ENCODE measurements around the gene TM7SF2.

The TM7SF2 gene

DNA sequence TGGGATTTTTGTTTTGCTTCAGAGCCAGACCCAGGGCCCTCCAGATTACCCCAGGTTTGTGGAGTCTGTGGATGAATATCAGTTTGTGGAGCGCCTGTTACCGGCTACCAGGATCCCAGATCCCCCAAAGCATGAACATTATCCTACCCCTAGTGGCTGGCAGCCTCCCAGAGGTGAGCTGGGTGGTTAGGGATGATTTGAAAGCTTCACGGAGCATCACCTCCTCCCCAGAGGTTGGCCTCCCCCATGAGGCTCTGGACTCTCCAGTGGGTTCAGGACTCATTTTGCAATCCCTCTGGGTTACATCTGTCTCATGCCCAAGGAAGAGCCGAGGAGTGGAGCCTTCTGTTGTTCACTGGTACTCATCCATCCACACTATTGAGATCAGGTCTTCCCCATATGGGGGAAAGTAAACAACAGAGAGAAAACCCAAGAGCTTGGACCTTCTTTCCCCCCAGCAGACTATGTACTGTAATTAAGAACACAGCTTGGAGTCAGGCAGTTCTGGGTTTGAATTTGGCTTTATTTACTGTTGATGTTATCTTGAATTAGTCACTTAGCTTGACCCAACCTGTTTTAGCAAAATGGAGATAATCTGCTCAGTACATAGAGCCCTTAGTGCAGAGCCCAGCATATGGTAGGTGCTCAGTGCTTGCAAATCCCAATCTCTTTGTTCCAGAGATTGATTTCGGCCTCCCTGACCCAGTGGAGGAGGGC lies 13.0 kb downstream of the TM7SF2 start:
- H3K36me3 ChIP-seq (ENCODE audit: control insufficient read depth in 2 of 2, insufficient read depth in 2 of 2, low read length in 2 of 2): peaks cover 41 to 47% of the 10 kb centered on the region in 2 donors
- no peak overlapping the region for H3K27ac ChIP-seq (ENCODE audit: low read length)
- no peaks in the 10 kb centered on the region for H3K27me3 ChIP-seq (ENCODE audit: control insufficient read depth in 1 of 2, insufficient read depth in 2 of 2, low read length in 2 of 2)
- H3K4me3 ChIP-seq (ENCODE audit: low read length in 2 of 2): no peak overlapping the region
- no peak overlapping the region for H3K9ac ChIP-seq (ENCODE audit: low read length in 2 of 2)
- peaks cover 24% of the 10 kb centered on the region for H3K4me1 ChIP-seq (ENCODE audit: control insufficient read depth, insufficient read depth, low read length)
- no peaks in the 10 kb centered on the region for H3K9me3 ChIP-seq (ENCODE audit: control insufficient read depth in 2 of 2, low read length in 2 of 2)

DNA sequence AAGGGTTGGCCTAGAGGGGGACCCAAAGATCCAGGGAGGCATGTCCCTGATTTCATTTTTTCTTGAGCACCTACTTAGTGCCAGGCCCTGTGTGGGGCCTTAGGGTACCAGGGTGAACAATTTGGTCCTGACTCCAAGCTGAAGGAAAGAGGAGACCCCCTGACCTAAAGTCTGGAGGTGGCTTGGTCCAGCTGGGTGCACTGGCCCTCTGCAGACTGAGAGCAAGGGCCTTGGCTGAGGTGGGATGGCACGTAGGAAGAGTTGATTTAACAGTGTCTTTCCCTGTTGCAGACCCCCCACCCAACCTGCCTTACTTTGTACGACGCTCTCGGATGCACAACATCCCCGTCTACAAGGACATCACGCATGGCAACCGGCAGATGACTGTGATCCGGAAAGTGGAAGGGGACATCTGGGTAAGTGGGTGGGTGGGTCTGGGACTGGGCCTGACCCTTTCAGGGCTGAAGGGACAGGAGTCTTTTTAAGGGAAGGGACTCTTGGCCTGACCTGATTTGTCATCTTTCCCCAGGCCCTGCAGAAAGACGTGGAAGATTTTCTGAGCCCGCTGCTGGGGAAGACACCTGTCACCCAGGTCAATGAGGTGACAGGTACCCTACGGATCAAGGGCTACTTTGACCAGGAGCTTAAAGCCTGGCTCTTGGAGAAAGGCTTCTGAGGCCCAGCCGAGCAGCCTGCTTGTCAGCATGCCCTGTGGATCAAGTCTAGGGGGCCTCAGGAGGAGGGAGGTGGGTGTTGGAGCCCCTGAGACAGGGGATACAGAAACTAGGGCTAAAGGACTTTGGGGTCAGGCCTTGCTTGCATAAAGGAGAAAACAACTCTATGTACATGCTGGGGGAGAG lies 13.8 kb downstream of the TM7SF2 start:
- H3K9ac ChIP-seq (ENCODE audit: low read length in 2 of 2): no peak overlapping the region

GRCh38 chr11:65126624-65127274 lies 15.1 kb downstream of the TM7SF2 start:
- H3K9me3 ChIP-seq (ENCODE audit: control insufficient read depth in 2 of 2, low read length in 2 of 2): no peaks in the 10 kb centered on the region
- peaks cover 41 to 52% of the 10 kb centered on the region in 2 donors for H3K36me3 ChIP-seq (ENCODE audit: control insufficient read depth in 2 of 2, insufficient read depth in 2 of 2, low read length in 2 of 2)
- H3K27me3 ChIP-seq (ENCODE audit: control insufficient read depth in 1 of 2, insufficient read depth in 2 of 2, low read length in 2 of 2): no peaks in the 10 kb centered on the region
- H3K4me1 ChIP-seq (ENCODE audit: control insufficient read depth, insufficient read depth, low read length): peaks cover 10% of the 10 kb centered on the region
- no peak overlapping the region for H3K27ac ChIP-seq (ENCODE audit: low read length)
- H3K4me3 ChIP-seq (ENCODE audit: low read length in 2 of 2): no peak overlapping the region
- no peak overlapping the region for H3K9ac ChIP-seq (ENCODE audit: low read length in 2 of 2)

More for the DNA sequence above, 13.8 kb downstream of the TM7SF2 start:
- Histone ChIP-seq H3K36me3 (ENCODE audit: control insufficient read depth in 2 of 2, insufficient read depth in 2 of 2, low read length in 2 of 2) (peaks cover 39 to 46% of the 10 kb centered on the region in 2 donors), H3K27ac (ENCODE audit: low read length) (no peak overlapping the region), H3K4me3 (ENCODE audit: low read length in 2 of 2) (no peak overlapping the region), H3K27me3 (ENCODE audit: control insufficient read depth in 1 of 2, insufficient read depth in 2 of 2, low read length in 2 of 2) (no peaks in the 10 kb centered on the region), H3K4me1 (ENCODE audit: control insufficient read depth, insufficient read depth, low read length) (peaks cover 21% of the 10 kb centered on the region), H3K9me3 (ENCODE audit: control insufficient read depth in 2 of 2, low read length in 2 of 2) (no peaks in the 10 kb centered on the region)

DNA sequence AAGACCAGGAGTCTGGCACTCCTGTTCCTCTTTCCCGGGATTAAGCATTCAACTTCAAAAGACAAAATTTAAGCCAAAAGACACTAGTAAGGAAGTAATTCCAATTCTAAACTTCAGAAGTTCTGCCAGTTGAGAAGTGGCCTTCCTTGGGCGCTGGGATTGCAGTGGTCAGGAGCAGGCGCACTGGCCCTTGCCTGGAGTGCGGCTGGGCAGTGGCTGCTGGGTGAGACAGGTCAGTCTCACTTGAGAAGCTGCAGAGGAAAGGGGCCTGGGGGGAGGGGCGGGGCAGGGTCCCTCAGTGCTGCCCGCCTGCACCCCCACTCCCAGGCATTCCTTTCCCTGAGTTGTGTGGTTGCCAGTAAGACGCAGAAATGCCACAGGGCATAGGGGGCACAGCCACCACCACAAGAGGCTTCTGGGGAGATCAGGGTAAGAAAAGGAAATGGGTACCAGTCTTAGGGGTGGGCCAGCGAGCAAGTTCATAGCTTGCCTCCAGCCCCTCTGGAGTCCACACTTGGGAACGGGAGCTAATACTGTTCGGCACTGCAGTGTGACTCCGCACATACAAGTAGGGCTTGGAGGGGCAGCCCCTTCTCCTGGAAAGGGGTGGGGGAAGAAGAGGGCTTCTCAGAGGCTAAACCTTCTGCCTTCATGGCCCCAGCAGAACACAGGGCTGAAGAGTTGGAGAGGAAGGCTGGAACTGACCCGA lies 16.0 kb downstream of the TM7SF2 start:
- H3K4me1 ChIP-seq (ENCODE audit: control insufficient read depth, insufficient read depth, low read length): peaks cover 6% of the 10 kb centered on the region
- no peaks in the 10 kb centered on the region for H3K27me3 ChIP-seq (ENCODE audit: control insufficient read depth in 1 of 2, insufficient read depth in 2 of 2, low read length in 2 of 2)
- H3K36me3 ChIP-seq (ENCODE audit: control insufficient read depth in 2 of 2, insufficient read depth in 2 of 2, low read length in 2 of 2): peaks cover 44 to 61% of the 10 kb centered on the region in 2 donors
- no peak overlapping the region for H3K9ac ChIP-seq (ENCODE audit: low read length in 2 of 2)
- no peak overlapping the region for H3K27ac ChIP-seq (ENCODE audit: low read length)
- no peak overlapping the region for H3K4me3 ChIP-seq (ENCODE audit: low read length in 2 of 2)
- no peaks in the 10 kb centered on the region for H3K9me3 ChIP-seq (ENCODE audit: control insufficient read depth in 2 of 2, low read length in 2 of 2)

DNA sequence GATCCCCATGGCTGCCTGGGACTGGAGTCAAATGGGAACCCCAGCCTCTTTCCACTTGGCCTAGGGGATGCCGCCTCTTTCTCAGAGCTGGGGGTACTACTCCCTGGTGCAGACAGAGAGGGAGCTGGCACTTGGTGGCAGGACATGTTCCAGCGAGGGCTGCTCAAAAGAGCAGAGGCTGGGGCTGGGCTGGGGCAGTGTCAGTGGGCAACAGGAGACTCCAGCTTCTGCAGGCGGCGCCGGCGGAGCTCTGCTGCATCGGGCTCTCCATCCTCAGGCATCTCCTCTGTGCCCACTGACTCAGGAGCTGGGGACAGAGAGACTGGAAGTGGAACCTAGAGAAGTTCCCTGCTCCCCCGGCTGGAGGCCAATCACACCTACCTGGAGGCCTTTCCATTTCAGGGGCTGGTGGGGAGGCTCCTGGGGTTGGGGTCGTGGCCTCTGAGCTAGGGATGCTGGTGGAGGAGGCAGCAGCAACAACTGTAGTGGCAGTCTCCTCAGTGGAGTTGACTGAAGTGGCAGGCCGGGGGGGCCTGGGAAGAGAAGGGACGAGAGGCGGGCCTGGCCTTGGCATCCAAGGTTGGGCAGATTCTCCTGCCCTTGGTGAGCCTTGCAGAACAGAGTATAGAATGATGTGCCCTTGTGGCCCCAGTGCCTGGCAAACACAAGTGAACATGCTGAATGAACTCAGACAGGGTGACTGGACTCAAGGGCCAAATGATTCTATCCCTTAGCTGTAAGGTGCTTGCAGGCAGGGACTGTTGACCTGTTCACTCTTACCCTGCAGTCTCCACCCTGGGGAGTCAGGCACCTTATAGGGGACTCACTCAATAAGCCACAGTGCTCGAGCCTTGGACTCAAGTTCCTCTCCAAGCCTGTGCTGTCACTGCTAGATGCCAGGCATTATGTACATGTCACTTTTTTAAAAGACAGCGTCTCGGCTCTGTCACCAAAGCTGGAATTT lies 16.8 kb downstream of the TM7SF2 start:
- Histone ChIP-seq H3K27ac (ENCODE audit: low read length) (no peak overlapping the region), H3K36me3 (ENCODE audit: control insufficient read depth in 2 of 2, insufficient read depth in 2 of 2, low read length in 2 of 2) (peaks cover 44 to 61% of the 10 kb centered on the region in 2 donors), H3K4me3 (ENCODE audit: low read length in 2 of 2) (no peak overlapping the region), H3K9ac (ENCODE audit: low read length in 2 of 2) (no peak overlapping the region), H3K4me1 (ENCODE audit: control insufficient read depth, insufficient read depth, low read length) (peaks cover 15% of the 10 kb centered on the region), H3K9me3 (ENCODE audit: control insufficient read depth in 2 of 2, low read length in 2 of 2) (no peaks in the 10 kb centered on the region), H3K27me3 (ENCODE audit: control insufficient read depth in 1 of 2, insufficient read depth in 2 of 2, low read length in 2 of 2) (no peaks in the 10 kb centered on the region)

DNA sequence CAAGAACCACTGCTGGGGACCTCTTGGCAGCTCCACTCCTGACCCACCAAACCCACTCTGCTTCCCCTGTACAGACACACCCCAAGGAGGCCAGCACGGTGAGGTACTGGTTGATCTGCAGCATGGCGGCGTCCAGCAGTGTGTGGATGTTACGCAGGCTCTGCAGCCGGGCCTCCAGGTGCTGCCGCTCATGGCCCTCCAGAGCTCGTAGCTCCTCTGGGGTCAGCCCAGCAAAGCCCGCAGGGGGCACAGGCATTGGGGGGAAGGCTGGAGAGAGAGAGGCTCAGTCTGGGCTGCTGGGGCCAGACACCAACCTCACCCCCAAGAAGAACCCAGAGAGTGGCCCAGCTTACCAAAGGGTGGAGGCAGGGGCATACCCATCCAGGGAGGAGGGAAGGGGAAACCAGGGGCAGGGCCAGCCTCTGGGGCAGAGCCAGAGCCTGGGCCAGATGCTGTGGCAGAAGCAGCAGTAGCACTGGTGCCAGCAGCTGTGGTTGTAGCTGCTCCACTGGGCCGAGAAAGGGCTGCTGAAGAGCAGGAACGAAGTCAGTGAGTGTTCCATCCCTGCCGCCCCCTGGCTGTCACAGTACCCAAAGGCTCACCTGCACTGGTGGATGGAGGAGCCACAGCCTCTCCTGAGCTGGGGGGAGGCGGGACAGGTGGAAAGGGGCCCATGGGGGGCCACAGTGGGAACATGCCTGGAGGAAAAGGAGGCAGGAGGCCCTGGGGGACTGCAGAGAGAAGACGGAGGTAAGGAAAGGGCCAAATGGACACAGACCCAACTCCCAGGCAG lies 18.2 kb downstream of the TM7SF2 start:
- Histone ChIP-seq H3K27me3 (ENCODE audit: control insufficient read depth in 1 of 2, insufficient read depth in 2 of 2, low read length in 2 of 2) (no peaks in the 10 kb centered on the region), H3K9ac (ENCODE audit: low read length in 2 of 2) (no peak overlapping the region), H3K4me3 (ENCODE audit: low read length in 2 of 2) (no peak overlapping the region), H3K27ac (ENCODE audit: low read length) (no peak overlapping the region), H3K9me3 (ENCODE audit: control insufficient read depth in 2 of 2, low read length in 2 of 2) (no peaks in the 10 kb centered on the region), H3K36me3 (ENCODE audit: control insufficient read depth in 2 of 2, insufficient read depth in 2 of 2, low read length in 2 of 2) (peaks cover 40 to 61% of the 10 kb centered on the region in 2 donors), H3K4me1 (ENCODE audit: control insufficient read depth, insufficient read depth, low read length) (peaks cover 21% of the 10 kb centered on the region)

DNA sequence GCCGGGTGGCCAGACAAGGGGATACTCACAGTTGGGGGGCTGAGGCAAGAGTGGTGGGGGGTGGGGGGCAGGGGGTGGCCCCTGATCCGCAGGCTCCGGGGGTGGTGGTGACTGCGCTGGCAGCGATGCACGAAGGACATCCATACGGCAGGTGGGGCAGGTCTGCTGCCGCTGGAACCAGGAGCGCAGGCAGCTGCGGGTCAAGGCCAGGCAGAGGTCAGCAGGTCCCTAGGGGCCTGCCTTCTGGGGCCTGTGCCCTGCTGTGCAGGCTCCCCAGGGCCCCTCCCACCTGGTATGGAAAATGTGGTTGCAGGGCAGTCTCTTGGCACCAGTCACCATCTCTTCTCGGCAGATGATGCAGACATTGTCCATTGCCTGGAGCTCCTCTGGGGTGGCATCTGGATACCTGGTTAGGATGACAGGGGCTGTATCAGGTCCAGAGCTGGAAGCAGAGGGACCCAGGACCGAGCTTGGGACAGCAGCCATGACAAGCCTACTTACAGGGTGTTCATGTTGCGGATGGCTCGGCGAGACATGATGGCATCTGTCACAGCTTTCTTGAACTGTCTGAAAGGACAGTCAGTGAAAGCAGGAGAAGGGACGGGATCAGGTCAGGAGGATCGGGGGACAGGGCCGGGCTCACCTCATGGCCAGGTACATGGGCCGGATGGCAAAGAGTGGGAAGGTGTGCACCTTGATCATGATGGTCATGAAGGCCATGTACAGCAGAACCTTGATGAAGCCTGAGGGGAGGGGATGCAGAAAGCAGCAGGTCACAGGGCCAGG lies 19.2 kb downstream of the TM7SF2 start:
- peaks cover 37 to 55% of the 10 kb centered on the region in 2 donors for H3K36me3 ChIP-seq (ENCODE audit: control insufficient read depth in 2 of 2, insufficient read depth in 2 of 2, low read length in 2 of 2)
- no peak overlapping the region for H3K9ac ChIP-seq (ENCODE audit: low read length in 2 of 2)
- H3K9me3 ChIP-seq (ENCODE audit: control insufficient read depth in 2 of 2, low read length in 2 of 2): no peaks in the 10 kb centered on the region
- no peak overlapping the region for H3K27ac ChIP-seq (ENCODE audit: low read length)
- no peak overlapping the region for H3K4me3 ChIP-seq (ENCODE audit: low read length in 2 of 2)
- H3K4me1 ChIP-seq (ENCODE audit: control insufficient read depth, insufficient read depth, low read length): peaks cover 30% of the 10 kb centered on the region
- H3K27me3 ChIP-seq (ENCODE audit: control insufficient read depth in 1 of 2, insufficient read depth in 2 of 2, low read length in 2 of 2): no peaks in the 10 kb centered on the region

GRCh38 chr11:65131417-65131776 lies 19.7 kb downstream of the TM7SF2 start:
- Histone ChIP-seq H3K27me3 (ENCODE audit: control insufficient read depth in 1 of 2, insufficient read depth in 2 of 2, low read length in 2 of 2) (no peaks in the 10 kb centered on the region), H3K4me1 (ENCODE audit: control insufficient read depth, insufficient read depth, low read length) (peaks cover 33% of the 10 kb centered on the region), H3K4me3 (ENCODE audit: low read length in 2 of 2) (no peak overlapping the region), H3K27ac (ENCODE audit: low read length) (no peak overlapping the region), H3K36me3 (ENCODE audit: control insufficient read depth in 2 of 2, insufficient read depth in 2 of 2, low read length in 2 of 2) (peaks cover 35 to 52% of the 10 kb centered on the region in 2 donors), H3K9ac (ENCODE audit: low read length in 2 of 2) (no peak overlapping the region), H3K9me3 (ENCODE audit: control insufficient read depth in 2 of 2, low read length in 2 of 2) (no peaks in the 10 kb centered on the region)

- Histone ChIP-seq H3K27ac (ENCODE audit: low read length) (no peak overlapping the region), H3K4me1 (ENCODE audit: control insufficient read depth, insufficient read depth, low read length) (peaks cover 33% of the 10 kb centered on the region), H3K9ac (ENCODE audit: low read length in 2 of 2) (no peak overlapping the region), H3K9me3 (ENCODE audit: control insufficient read depth in 2 of 2, low read length in 2 of 2) (no peaks in the 10 kb centered on the region), H3K36me3 (ENCODE audit: control insufficient read depth in 2 of 2, insufficient read depth in 2 of 2, low read length in 2 of 2) (peaks cover 30 to 47% of the 10 kb centered on the region in 2 donors), H3K27me3 (ENCODE audit: control insufficient read depth in 1 of 2, insufficient read depth in 2 of 2, low read length in 2 of 2) (no peaks in the 10 kb centered on the region), H3K4me3 (ENCODE audit: low read length in 2 of 2) (no peak overlapping the region)
Measured at GRCh38 chr11:65131895-65132237, 20.2 kb downstream of the TM7SF2 start.

Data from stomach smooth muscle (tissue), 2 donors.